NCI-H2196 treated with DMSO at 0.1 percent for 48 hours (cell line): ENCODE results near the gene GPR4.
"Not testable (repeated sequence)": the region's sequence is repeated elsewhere in the genome, so short reads cannot be mapped to it uniquely, and the experiment has no call there.

Experiments used
- DNase-seq: peaks from one replicate; lab custom pipeline; 2025; ENCODE audit not compliant: unreplicated experiment; lab: John Stamatoyannopoulos, UW

The GPR4 gene

DNA sequence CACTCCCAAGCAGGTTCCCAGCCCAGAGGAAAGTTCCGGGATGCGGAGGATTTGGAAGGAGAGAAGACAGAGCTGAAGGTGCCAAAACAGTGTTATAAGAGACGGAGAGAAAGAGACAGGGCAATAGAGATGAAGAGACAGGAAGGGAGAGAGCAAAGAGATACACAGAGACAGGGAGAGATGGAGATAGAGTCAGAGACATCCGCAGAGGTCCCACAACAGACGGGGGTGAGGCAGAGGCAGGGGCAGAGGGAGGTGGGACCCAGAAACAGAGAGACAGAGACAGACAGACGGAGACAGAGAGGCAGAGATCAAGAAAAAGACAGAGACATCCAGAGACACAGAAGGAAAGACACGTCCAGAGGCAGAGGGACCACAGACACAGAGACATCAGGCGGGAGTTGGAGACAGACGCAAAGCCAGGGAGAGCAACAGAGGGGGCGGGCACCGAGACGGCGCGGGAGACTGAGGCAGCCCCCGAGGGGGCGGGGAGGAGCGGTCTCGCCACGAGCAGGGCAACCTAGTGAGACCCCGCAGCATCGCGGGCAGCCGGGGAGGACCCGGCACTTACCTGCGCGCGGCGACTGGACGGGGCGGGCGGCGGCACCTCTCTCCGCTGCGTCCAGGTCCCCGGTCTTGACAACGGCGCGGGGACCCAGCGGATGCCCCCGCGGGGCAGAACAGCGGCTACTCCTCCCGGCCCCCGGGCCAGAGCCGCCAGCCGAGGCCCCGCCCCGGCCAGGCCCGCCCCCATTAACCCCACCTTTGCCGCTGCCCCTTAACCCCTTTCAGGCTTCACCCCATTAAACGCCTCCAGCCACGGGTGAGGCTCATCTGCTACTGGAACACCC, at the start of gene GPR4:
Gene GPR4, minus strand, starts transcription at position 689 of the 851 bp plus-strand sequence. CDS start 10,346 bp downstream, outside the sequence.
- DNase-seq = no peak

DNA sequence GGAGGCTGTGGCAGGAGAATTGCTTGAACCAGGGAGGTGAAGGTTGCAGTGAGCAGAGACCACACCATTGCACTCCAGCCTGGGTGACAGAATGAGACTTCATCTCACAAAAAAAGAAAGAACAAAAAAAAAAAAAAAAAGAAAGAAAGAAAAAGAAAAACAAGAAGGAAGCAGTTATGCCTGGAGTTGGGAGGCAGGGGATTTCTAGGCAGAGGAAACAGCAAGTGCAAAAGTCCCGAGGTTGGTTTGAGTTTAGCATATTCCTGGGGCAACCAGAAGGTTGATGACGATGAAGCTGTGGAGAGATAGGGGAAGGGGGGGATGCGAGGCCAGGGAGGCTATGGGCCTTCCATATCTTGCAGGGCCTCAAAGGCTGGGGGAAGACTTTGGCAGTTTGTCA, 48.7 kb upstream of the GPR4 start:
- no peak for DNase-seq

DNA sequence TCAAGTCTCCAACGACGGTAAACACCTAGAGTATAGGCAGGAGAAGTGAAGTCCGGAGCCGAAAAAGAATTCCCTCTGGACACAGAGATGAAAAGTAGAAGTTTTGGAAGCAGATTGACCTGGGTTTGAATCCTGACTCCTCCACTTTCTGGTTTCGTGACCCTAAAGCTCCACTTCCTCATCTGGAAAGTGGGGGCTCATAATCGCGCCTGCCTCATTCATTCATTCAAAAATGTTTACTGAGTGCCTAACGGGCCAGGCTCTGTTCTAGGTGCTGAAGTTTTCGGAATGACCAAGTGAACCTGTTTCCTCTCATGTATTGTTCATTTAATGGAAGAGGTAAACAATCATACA, 44.3 kb upstream of the GPR4 start:
- no peak for DNase-seq

DNA sequence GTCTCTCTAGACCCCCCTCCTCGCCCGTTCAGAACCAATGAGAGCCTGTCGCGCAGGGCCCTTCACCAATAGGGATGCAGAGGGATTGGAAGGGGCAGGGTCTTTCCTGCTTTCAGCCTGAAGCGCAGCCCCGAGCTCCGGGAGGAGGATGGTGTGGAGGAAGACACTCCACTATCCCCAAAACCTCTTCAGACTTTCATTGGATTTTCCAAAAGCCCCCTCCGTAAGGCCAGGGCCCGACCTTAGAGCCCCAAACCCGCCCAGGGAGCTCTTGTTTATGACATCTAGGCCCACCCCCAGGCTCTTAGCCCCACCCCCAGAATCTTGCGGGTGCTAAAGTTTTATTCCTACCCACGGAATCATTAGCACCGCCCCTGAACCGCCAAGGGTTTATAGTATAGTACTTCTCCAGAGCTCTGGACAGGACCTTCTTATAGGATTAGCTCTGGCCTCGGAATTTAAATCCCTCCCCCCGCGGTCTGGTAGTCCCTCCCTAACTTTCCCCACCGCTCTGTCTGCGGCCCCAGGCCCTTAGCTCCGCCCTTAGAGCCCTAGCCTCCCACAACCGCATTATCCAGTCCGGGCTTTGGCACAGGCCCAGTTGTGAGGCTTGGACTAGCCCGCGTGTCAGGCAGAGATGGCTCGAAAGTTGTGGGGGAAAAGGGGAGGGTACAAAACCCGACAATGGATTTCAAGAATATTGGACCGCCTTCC, 43.8 kb upstream of the GPR4 start:
- peak; percentile 80 for DNase-seq

DNA sequence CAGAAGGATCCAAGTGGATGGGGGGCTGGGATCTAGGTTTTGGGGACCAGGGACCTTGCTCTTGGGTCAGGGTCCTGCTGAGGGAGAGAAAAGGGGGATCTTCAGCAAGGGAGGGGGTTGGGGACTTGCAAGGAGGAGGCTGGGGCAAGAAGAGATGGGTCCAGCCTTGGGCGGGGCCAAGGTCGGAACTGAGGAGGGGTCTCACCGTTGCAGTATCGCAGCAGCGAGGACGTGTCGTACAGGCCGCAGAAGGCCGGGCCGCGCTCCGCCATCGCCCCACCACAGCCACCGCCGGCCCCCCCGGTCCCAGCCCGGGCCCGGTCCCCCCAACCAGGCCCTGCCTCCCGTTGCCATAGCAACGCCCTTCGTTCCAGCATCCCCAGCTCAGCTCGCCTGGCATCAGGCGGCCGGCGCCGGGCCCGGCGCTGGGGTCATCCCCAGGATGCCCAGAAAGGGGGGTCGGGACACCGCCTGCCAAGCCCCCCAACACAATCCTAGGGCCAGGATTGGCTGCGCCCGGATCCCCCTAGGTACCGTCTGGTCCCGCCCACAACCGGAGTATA, 43.1 kb upstream of the GPR4 start:
- DNase-seq = peak; percentile 60

DNA sequence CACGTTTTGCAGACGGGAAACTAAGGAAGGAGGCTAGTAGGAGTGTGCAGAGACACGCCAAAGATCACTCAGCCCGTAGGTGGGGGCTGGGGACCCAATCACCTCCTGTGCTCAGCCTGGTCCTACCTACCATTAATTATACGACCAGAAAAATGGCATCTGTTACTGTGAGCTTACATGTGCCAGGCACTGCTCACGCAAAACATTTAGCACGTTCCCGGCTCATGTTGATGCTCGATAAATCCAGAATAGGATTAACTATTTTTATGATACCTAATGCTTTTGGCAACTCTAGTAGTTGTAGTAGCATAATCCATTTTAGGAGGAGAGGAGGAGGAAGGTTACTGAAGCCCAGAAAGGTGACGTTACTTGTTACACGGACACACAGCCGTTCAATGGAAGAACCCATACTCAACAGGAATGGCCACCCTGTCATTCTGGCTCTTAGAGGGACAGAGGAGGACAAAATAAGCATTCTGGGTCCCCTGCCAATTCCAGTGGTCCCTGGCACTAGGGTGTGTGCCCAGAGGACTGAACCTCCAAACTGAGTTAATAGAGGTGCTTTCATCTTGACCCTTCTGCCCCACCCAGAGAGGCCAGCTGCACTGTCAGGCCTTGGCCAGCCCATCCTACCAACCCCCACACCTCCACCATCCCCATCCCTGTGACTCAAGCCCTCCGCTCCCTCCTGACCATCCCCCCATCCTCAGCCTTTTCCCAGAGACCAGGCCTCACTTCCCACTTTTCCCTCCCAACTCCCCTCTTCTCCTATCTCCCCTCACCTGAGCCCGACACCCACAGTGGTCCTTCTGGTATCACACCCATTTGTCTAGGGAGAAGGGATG, 42.1 kb upstream of the GPR4 start:
- DNase-seq = no peak

DNA sequence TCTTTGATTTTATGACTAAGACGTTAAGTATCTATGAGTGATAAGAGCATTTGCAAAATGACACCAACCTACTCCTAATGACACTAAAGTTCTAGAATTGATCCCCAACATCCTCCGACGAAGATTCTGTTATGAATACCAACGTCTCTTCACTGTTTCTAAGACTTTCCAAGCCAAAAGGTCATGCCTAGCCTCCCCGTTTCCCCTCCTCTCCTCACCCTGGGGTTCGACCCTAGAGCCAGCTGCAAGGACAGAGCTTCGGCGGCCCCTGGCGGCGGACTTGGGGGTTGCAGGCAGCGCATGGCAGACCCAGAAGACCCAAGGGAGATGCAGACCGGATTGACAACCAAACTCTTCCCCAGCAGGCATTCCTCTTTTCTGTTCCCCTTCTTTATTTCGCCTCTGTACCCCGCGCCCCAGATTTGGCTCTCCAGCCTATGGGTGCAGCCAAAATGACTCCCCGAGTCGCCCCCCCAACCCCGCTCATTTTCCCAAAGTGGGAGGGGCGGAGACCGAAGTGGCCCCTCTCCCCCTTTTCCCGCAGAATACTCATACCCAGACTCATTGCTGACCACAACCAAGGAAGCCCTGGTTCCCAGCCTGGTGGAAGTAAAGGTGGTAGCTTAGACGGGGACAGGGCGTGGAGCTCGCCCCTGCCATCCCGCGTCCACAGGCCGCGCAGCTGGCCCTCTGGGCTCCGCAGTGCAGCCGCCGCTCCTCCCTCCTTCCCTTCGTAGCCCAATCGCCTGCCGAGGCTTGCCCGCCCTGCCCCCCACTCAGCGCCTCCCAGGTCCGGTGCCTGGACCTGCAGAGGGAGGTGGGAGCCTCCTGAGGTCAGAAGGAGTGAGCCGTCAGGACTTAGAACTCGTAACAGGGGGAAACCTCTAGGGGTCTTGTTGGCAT, 41.3 kb upstream of the GPR4 start:
- peak; percentile 56 for DNase-seq

DNA sequence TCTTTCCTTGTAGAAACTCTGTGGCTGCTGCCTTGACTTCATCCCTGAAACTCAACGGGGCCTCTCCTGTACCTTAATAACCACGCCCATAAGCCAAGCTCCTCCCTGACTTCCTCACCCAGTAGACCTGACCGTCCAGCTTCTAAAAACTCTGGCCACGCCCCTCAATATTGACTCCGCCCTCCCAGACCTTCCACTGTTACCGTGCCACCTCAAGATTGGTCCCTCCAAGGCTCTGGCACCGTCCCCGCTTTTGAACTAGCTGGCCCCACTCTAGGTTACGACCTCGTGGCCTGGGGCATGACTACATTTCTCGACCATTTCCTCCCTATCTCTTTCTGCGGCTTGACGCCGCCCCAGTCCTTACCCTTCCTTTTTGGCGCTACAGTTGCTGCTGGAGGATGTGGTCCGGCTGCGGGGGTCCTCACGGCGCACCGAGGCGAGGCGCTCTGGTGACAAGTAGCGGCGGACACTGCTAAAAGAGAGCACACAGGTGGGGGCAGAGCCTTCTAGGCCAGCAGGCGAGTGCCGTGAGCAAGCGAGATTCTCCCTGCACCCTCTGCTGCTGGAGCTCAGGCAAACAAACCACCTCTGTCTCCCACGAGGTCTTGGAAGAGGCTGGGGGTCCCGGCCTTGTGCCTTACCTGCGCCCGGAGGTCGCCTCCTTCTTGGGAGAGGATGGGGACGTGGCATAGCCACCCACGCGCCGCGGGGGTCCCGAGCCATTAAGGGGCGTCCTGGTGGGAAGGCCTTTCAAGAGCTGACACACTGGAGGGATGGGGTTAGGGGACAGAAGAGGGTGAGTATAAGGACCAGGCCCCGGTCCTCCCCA, 39.5 kb upstream of the GPR4 start:
- peak; percentile 94 for DNase-seq

DNA sequence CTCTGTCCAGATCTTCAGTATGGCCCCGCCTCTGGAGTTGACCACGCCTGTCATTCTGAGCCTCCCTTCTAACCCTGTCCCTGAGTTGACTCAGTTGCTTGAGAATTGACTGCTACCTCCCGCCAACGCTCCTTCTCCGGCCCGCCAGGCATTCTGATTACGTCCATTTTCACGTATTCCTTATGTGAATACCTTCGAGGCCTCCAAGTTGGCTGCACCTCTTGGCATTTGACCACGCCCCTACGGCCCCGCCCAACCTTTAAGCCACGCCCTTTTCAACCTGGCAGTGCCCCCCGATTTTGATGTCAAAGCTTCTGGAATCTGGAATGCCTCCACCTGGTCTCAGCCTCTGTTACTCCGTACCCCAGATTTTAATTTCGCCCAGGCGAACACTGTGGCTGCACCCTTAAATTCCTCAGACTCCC, 38.8 kb upstream of the GPR4 start:
- no peak for DNase-seq

DNA sequence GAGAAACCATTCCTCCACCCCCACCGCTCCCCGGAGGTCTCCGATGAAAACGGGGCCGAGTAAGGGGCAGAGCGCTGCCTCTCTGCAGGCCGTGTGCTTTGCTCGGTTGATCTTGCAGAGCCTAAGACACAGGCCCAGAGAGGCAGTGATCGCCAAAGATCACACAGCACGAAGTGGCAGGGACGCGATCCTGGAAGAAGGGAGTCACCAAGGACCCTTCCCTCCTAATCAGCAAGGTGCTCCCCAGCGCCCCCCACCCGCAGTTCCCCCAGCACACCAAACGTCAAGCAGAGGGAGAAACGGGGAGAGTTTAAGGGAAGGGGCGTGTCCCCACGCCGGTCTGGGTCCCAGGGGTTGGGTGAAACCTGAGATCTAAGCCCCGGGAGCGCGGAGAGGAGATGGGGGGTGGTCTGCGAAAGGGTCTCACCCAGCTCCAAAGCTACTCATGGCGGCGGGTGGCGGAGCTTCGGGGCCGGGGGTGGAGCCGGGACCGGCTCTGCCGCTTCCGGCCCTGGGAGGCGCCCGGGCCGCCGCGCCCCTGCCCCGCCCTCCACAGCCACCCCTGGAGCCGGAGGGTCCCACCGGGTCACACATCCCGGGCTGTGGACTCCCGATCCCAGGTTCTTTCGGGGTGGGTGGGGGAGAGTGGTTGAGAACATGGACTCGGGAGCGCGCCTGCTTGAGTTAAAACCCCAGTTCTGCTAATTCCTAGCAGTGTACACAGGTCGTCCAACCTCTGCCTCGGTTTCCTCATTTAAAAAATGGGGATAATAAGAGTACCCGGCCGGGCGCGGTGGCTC, 37.1 kb upstream of the GPR4 start, which contains the start of gene EML2:
Gene EML2, minus strand, starts transcription at position 468 of the 800 bp plus-strand sequence. Its CDS starts 21 bp downstream, at position 447.
- DNase-seq = no peak

DNA sequence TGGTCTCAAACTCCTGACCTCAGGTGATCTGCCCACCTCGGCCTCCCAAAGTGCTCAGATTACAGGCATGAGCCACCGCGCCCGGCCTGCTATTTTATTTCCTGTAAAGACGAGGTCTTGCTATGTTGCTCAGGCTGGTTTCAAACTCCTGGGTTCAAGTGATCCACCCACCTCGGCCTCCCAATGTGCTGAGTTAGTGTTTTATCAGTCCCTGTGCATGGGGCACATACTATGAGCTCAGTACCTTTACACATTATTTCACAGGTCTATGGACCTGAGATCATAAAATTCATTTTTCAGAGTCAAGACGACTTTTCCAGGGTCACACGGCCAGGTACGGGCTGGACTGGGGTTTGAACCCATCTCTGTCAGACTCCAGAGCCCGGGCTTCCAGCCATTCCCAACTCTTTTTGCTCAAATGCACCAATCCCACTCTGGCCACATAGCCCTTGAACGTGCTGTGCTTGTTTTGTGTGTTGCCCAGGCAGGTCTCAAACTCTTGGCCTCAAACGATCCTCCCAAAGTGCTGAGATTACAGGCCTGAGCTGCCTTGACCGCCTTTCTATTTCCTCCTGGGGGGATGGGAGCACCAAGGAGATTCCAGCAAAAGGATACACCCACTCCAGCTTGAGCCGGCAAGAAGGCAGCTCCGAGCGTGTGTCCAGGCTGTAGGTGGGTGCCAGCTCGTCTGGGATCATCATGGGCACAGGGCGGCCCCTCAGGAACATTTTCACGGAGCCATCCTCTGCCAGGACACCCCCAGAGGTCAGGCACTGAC, 36.1 kb upstream of the GPR4 start:
- DNase-seq = no peak

DNA sequence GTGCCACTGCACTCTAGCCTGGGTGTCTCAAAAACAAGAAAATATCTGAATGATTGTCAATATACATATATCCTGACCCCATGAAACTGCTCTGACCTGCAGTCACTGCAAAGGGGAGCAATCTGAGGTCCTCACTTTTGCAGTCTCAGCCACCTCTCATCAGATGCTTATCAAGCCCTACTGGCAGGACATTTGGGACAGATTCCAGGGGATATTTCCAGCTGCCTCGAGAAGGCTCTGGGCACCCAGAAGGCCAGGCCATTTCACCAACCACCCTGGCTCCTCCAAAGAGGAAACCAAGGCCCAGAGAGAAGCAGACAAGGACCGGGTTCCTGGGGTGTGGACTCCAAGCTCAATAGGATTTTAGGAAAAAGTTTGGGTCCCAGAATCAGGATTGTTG, 34.9 kb upstream of the GPR4 start:
- DNase-seq = no peak

DNA sequence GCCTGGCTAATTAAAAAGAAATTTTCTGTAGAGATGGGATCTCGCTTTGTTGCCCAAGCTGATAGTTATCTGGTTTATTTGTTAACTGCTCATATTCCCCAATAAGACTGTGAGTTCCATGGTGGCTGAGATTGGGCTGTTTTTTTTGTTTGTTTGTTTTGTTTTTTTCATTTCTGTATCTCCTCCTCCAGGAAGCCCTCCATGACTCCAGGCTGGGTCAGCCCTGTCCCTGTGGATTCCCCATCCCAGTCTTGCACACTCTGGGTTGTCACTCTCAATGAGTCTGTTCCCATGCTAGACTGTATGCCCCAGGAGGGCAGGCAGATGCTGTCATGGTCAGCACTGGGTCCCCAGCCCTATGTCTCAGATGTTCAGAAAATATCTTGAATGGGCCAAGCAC, 34.3 kb upstream of the GPR4 start:
- DNase-seq = no peak

DNA sequence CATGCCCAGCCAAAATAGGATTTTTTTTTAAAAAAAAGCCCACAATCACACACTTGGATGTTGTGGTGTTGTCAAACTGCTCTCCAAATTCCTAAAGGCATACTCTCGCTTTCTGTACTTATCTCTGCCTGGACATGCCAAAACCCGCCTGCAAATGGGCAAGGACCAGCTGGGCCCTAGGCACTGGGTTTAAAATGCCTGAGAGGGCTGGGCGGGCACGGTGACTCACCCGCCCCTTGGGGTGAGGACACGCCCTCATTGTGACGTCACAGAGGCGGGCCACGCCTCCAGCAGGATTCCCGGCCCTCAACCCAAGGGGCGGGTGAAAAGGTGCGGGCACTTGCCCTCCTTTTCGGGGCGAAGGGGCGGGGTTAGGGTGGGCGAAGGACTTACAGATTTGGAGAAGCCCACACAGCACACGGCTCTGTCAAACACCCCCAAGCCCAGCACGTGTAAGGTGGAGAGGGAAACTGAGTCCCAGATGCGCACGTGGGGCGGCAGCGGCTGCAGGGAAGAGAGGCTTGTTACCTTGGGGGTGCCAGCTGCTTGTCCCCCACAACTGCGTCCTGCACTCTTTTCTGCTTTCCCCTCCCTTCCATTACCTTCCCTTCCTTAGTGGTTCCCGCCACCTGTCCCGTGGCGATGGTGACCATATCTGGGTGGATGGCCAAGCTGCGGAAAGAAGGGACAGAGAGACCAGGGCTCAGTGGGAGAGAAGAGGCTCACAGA, 30.6 kb upstream of the GPR4 start:
- DNase-seq = peak; percentile 86

DNA sequence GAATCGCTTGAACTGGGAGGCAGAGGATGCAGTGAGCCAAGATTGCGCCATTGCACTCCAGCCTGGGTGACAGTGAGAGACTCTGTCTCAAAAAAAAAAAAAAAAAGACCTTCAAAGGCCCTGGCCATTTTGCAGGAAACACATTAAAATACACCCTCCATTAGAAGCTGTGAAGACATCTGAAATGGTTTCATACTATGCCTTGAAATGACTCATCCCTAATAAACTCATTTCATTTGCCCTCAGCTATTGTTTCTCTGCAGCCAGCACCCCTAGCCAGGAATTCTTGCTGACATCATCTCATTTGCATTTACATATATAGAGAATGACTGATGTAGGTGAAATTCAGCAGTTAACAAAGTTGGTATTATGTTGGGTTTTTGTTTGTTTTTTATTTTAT, 28.5 kb upstream of the GPR4 start:
- no peak for DNase-seq

DNA sequence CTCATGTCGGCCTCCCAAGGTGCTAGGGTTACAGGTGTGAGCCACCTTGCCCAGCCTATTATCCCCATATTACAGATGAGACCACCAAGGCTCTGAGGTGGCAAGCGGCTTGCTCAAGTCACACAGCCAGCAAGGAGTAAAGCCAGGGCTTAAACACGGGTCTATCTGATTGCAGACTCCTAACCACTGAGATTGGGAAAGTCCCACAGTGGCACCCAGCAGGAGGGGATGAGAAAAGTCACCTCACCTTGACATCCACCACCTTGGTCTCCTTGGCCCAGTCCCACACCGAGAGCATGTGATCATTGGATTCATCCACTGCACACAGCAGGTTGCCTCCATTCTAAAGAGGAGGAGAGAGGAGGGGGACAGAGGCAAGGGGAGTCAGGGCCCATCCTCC, 27.7 kb upstream of the GPR4 start:
- DNase-seq = no peak

DNA sequence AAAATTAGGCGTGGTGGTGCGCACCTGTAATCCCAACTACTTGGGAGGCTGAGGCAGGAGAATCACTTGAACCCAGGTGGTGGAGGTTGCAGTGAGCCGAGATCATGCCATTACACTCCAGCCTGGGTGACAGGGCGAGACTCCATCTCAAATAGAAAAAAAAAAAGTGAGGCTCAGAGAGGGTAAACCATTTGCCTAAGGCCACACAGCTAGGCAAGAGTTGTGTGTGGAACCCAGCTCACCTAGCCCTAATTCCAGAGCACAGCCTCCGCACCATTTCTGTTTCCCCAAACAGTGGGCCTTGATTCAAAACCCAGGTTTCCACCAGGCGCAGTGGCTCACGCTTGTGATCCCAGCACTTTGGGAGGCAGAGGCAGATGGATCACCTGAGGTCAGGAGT, 26.2 kb upstream of the GPR4 start:
- DNase-seq = not testable (repeated sequence)
